Effector CD8-positive, alpha-beta T cell (primary cell): ENCODE measurements around the gene GPC5.
"Not testable (repeated sequence)": the region's sequence is repeated elsewhere in the genome, so short reads cannot be mapped to it uniquely, and the experiment has no call there.

Source experiments
- DNase-seq: peaks from one replicate; lab custom pipeline; 2025; lab: John Stamatoyannopoulos, UW
- total RNA-seq, 4 experiments: gene quantifications; one replicate each; lab custom pipeline; 2026; lab: John Stamatoyannopoulos, UW

GPC5 gene
- total RNA-seq, result 0 to 0.44 (median 0.33) reads per million in 4 experiments

DNA sequence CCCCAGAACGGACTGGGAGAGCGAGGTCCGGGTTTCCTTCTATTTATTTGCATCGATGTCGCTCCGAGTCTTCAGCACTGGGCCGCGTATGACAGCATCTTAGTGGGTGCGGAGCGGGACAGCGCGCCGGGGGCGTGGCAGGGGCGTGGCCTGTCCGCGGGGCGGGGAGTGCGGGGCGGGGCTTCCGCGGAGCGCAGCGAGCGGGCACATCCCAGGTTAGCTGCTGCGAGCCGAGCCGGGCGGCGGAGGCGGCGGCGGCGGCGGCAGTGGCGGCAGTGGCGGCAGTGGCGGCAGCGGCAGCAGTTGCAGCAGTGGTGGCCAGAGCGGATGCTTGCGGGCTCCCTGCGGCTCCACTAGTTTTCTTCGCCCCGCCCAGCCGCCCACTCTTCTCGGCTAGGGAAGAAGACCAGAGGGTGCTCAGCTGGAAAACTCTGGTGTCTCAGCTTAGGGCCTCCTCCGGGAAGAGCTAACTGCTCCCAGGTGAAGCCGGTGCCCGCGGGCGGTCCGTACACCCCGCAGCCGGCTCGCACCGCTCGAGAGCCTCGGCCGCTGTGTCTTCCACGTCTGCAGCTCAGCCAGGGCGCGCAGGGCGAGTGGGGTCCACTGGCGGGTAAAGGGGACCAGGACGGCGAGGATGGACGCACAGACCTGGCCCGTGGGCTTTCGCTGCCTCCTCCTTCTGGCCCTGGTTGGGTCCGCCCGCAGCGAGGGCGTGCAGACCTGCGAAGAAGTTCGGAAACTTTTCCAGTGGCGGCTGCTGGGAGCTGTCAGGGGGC, at the start of gene GPC5:
GPC5 (plus strand) TSS at position 209 of the 776 bp plus-strand sequence.
- peak; percentile 67 for DNase-seq

DNA sequence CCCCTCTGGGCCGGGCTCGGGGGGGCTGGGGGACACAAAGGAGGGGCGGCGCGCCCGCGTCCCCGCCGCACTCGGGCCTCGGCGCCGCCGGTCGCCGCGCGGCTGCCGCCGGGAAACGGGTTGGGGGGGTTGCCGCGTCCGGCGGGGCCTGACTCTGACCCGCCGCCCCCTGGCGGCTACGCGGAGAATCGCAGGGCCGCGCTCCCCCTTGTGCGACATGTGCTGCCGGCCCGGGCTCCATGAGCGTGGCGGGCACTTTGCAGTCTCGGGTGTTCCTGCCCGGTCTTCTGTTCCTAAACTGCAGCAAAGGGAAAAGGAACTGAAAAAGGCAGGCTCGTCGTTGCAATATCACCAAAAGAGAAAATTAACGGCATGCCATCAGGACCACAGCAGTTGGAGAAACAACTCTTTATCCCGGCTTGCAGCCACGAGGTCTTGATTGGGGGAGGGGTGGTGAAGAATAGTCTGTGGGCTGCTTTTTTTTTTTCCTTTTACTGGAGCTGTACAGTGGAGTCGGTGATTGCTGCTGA, 49.5 kb upstream of the GPC5 start:
- DNase-seq, result peak; percentile 83

DNA sequence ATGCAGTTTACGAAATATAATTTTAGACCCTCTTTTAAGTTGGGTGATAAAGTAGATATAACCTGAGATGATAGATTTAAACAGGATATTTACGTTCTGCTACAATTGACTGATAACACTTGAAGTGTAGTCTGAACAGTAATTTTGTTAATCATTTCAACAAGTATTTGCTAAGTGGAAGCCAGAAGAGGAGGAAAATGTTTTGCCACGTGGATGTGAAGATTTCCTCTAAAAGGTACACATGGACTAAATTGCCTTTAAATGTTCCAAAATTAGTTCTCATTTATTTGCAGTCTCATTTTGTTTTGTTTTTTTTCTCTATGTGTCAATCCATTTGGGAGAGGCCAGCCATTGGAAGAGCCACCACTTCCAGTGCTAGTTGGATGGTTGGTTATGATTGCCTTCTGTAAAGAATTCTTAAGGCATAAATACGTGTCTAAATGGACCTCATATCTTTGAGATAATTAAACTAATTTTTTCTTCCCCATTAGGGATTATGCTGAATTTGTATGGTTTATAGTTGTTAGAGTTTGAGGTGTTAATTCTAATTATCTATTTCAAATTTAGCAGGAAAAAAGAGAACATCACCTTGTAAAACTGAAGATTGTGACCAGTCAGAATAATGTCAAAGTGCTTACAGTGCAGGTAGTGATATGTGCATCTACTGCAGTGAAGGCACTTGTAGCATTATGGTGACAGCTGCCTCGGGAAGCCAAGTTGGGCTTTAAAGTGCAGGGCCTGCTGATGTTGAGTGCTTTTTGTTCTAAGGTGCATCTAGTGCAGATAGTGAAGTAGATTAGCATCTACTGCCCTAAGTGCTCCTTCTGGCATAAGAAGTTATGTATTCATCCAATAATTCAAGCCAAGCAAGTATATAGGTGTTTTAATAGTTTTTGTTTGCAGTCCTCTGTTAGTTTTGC, 48.2 kb upstream of the GPC5 start:
- DNase-seq, result no peak

DNA sequence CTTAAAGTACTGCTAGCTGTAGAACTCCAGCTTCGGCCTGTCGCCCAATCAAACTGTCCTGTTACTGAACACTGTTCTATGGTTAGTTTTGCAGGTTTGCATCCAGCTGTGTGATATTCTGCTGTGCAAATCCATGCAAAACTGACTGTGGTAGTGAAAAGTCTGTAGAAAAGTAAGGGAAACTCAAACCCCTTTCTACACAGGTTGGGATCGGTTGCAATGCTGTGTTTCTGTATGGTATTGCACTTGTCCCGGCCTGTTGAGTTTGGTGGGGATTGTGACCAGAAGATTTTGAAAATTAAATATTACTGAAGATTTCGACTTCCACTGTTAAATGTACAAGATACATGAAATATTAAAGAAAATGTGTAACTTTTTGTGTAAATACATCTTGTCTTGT, 47.3 kb upstream of the GPC5 start:
- DNase-seq, result no peak

DNA sequence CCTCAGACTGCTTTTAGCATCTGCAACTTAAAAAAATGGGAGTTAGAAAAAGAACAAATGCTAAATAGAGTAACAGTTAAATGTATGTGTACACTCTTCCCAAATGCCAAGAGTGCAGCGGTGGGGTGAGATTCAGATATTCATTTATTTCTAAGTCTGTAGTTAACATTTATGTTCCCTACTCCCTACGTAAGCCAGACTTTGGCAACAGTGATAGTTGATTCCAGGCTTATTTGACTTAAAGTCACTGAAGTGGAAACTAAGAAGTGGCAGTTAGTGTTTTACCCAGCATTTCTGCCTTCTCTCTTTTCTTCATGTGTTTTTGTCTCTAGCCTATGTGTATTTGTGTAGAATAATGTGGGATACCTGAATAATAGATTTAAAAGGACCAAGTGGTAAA, 46.4 kb upstream of the GPC5 start:
- DNase-seq, result no peak

DNA sequence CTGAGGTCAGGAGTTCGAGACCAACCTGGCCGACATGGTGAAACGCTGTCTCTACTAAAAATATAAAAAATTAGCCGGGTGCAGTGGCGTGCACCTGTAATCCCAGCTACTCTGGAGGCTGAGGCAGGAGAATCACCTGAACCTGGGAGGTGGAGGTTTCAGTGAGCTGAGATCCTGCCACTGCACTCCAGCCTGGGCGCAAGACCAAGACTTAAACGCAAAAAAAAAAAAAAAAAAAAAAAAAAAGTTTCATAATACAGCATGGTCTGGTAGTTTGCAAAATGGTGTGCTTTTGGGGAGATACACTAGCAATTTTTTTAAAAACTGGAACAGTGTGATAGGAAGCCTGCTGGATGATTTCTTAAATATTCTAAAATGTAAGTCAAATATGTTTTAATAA, 45.5 kb upstream of the GPC5 start:
- DNase-seq, result not testable (repeated sequence)

DNA sequence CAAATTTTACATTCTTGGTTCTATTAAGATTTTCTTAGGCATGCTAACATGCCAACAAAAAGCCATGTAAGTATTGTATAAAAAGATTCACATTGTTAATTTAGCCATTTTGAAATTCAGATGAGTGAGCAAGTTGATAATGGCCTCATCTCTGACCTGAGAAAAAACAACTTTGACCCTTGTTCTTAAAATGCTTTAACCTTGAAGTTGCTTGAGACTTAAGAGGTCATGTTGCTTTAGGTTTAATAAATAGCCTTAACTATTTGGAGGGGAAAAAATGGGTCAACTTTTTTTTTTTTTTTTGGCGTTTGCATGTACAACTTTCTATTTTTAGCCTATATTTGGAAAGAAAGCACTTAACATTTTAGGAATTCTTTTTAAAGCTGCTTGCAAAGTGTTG, 44.9 kb upstream of the GPC5 start:
- DNase-seq, result no peak

DNA sequence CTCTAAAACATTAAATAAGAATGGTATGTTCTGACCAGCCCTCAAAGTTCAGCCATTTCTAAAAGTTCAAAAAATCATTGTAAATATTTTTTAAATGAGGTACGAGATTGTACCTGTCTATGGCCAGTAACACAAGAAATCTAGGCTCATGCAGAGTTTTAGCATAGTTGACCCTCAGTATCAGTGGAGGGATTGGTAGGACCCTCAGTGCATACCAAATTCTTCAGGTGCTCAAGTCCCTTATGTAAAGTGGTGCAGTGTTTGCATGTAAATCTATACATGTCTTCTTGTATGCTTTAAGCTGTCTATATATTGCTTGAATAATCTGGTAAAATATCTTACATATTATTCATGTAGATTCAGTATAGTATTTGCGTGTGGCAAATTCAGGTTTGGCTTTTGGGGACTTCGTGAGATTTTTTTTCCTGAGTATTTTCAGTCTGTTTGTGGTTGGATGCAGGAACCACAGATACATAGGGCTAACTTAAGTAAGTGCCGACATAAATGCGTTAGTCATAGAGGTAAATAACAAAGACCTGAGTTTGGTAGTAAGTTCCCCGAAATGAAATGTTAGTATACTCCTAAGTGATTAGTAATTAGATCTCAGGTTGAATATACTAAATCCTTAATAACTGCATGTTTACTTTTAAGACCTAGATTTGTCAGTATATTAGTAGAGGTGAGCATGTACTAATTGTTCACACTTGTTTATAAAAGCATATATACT, 43.2 kb upstream of the GPC5 start:
- no peak for DNase-seq

DNA sequence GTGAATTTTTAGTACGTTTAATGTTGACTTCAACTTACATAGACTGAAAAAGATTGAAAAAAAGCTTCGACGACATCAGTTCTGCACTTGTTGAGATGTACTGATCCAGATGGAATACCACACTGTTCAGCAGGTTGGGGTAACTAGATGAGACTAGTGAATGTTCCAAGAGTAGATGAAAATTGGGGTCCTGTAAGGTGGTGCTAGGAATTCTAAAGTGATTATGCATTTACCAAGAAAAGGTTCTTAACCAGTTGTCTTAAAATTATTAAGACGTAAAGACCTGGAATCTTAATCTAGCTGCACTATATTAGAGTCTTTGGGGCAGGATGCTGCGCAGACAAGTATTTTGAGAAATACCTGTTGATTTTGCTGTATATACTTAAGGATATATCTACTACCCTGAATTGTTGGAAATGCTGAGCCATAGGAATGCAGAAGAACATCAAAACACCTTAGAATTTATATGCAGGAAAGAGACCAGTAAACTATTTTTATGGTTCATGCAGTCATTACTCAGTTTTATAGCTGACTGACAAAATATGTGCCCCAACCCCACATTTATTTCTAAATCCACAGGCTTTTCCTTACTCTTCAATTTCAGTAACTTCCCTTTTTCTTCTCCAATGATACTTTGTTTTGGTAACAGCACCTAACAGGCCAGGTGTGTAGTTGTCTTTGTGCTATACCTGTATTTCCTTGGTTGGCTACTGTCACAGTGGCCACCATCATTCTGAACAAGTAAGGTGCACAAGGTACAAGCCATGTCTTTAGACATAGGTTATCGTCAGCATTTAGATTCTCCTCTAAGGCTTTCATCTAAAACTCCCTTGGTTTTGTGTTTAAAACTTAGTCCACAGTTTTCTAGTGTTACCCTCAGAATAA, 42.4 kb upstream of the GPC5 start:
- DNase-seq, result no peak

DNA sequence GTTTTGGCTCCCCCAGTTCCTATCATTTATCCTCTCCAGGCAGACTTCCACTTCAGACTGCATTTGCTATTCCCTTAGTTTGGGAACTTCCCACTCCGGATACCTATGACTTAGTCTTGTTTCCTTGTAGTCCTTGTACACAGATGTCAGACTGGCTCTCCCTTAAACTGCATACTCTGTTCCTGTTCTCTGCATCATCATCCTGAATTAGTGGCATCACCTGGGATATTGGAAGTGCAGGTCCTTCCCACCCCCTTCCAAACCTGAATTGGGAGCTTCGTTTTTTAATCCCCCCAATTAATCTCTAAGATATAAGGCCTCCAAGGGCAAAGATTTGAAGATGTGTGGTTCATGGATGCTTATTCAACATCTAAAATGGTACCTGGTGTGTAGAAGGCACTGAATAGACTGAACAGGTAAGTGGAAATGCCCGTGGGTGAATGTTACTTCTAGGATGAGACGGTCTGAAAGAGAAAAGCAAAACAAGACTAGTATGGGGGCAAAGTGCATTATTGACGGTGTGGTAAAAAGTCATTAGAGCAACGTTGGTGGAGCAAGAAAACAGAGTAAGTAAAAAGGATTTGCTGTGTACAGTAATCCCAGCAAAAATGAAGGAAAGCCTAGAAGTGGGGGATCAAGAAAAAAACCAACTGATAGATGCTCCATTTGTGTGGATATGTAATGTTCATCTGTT, 41.4 kb upstream of the GPC5 start:
- no peak for DNase-seq

DNA sequence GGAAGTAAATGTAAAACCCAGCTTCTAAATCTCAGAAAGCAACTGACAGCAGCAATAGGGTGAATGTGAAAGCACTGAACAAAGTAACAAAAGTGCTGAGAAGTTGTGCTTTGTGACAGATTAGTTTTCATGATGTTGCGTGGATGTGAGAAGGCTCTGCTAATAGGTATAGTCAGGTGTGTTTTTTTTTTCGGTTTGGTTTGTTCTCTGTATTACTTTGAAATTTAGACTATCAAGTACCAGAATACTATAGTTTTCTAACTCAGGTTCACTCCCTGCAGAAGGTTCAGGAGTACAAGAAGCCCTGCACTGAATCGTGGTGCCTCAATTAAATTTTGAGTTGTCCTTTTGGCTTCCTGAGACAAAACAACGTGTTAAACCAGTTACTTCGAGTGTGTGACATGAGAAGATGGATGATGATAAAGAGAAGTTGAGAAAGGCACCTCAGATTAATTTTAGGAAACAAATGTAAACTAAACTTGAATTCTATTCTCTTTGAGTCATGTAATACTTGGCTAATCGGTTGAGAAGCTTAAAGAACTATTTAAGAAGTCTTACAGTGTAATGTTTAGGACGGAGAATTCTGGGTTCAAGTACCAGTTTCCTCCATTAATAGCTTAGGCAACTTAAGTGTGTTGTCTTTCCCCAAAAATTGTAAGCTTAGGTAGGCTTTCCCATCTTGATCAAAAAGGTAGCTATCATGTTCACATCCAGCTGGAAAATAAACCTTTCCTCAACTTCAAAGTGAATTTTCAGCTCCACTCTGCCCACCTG, 40.6 kb upstream of the GPC5 start:
- DNase-seq, result no peak

DNA sequence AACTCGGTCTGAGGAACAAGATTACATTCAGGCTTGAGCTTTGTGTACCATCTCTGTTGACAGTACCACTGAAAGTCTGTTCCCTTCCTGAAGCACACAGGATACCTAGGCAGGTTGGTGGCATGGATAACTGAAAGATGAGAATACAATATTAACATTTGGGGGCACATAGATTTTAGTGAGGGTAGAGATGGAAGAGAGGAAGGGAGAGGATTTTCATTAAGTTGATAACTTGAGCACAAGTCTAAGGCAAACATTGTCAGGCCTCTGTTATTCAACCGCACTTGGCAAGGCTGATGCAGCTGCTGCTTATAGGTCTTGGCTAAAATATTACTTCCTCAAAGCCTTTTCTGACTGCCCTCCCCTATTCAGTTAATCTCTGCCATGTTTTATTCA, 40.0 kb upstream of the GPC5 start:
- no peak for DNase-seq

DNA sequence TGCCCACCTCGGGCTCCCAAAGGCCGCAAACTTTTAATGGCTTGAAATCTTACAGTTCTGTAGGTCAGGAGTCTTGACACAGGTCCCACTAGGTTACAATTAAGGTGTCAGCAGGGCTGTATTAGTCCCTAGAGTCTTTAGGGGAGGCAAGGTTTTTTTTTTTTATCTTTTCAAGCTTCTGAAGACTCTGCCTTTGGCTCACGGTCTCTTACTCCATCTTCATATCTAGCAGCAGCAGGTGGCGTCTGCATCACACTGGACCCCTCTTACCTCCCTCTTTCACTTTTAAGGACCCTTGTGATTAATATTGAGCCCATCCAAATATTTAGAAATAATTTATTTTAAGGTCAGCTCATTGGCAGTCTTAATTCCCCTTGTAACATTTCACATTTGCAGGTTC, 39.3 kb upstream of the GPC5 start:
- no peak for DNase-seq

DNA sequence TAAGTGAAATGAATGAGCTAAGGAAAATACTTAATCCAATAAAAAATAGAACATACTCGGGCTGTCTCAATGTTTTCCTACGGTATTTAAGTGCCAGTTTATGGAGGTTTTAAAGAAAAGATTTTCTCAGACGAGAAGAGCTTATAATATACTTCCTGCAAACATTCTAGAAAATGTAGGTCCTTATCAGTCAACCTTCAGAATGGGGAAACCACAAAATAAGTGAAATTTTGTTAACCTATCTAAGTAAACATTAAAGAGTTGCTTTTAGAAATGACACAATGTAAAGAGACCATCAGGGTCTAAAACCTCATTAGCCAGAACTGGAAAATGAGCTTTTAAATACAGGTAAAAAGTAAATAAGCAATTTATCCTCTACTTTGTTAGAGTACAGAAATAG, 38.8 kb upstream of the GPC5 start:
- no peak for DNase-seq

DNA sequence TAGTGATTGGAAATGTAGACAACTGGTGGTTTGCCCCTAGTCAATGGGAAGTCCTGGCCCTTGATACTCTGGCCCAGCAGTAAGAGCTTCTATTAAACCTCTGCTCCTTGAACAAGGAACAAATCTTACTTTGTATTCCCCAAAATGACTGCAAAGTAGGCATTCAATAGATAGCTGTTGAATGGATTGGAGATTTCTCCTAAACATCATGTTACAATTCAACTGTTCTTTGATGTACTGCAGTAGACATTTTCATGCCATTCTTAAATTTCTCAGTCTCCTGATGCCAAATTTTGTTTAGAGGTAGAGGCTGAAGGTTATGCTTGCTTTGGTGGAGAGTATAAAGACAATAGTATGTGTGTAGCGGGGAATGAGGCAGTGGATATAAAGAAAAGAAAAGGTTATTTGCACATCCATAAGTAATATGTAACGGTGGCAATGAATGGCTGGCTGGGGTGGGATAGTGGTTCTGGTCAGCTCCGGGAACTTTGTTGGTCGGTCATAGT, 38.1 kb upstream of the GPC5 start:
- DNase-seq, result no peak

DNA sequence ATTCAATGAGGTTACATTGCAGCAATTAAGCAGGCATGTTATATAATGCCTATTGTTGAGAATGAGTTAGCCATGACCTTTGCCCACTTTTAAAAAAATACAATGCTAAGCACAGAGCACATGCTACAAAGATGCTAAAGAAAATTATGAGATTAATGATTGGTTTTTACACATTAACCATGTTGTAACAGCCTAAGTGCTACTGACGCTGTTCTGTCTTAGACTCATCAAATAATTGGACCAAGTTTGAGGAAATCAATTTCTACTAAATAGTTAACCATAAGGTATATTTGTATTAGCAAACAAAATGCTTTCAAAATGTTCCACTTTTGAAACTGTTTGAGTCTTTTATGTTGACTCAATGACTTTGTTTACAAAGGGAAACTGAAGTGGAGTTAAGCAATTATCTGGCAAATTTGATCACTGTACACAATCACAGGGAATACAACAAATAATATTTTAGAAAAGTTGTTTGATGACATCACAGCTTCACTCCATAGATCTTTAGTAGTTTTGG, 36.6 kb upstream of the GPC5 start:
- no peak for DNase-seq

DNA sequence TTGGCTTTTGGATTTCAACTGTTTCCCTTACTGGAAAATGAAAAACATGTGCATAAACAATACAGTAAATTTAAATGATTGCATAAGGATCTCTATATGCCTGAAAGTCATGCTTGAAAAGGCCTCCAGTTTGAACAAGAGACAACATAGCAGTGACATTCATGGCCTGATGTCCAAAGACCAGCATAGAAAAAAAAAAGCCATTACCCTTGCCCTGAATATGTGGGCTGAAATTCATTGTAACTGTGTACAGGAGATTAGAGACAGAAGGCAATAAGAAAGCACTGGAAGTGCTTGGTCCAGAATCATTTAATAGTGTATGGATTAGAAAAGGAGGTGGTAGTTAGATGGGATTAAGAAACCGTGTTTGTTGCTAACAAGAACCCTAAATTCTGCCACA, 35.5 kb upstream of the GPC5 start:
- DNase-seq, result no peak

DNA sequence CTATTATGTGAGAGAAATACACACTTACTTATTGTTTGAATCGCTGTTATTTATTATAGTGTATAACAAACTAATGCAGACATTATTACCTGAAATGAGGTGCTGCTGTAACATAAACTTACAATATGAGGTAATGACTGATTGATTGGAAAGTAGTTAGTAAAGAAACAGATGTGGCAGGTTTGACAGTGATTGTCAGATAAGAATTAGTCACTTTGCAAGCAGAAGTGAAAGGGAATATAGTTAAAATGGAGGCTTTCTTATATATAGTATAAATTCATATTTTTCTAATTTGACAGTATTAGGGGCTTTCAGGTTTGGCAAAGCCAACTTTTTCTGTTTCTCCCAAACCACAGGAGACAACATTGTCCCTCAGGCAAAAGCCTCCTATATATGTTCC, 30.3 kb upstream of the GPC5 start:
- DNase-seq, result no peak
